Keratinocyte (primary cell): ENCODE data around the gene FBN1.

Experiments
- EZH2 ChIP-seq: IDR thresholded peaks from one replicate; pipeline ENCODE4 v1.6.1; 2012; ENCODE audit warnings: inconsistent platforms, mild to moderate bottlenecking, low read length, moderate library complexity
- TF ChIP-seq, protein P1 (sequence below), 3 experiments: IDR thresholded peaks in 1 of 3; conservative IDR thresholded peaks in 1 of 3; optimal IDR thresholded peaks in 1 of 3; 2 replicates in 2 of 3; 3 replicates in 1 of 3; pipeline versions ENCODE3 to v1.5.1; 2011; ENCODE audit warnings: low read length in 3 of 3, mild to moderate bottlenecking in 3 of 3, moderate library complexity in 2 of 3, control low read depth in 1 of 3, inconsistent platforms in 1 of 3; ENCODE audit not compliant: insufficient read depth in 2 of 3; ENCODE audit errors: extremely low read depth in 1 of 3

DNA sequence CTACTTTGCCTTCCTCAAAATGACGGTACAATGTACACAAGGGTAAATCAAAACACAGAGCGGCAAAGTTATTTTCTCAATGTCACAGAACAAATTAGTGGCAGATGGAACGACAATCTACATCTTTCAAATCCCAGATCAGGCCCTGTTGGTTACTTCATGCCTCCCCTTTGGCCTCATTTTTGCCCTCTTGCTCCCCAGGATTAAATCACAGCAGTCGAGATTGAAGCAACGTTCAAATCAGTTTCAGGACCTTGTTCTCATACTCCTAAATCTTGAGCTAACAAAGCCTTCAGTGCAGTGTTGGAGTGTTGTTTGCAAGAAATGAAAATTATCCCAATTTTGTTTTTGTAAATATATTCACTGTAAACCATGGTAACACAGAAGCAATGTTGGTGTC, 91.4 kb downstream of the FBN1 start:
- TF ChIP-seq, protein P1, sequence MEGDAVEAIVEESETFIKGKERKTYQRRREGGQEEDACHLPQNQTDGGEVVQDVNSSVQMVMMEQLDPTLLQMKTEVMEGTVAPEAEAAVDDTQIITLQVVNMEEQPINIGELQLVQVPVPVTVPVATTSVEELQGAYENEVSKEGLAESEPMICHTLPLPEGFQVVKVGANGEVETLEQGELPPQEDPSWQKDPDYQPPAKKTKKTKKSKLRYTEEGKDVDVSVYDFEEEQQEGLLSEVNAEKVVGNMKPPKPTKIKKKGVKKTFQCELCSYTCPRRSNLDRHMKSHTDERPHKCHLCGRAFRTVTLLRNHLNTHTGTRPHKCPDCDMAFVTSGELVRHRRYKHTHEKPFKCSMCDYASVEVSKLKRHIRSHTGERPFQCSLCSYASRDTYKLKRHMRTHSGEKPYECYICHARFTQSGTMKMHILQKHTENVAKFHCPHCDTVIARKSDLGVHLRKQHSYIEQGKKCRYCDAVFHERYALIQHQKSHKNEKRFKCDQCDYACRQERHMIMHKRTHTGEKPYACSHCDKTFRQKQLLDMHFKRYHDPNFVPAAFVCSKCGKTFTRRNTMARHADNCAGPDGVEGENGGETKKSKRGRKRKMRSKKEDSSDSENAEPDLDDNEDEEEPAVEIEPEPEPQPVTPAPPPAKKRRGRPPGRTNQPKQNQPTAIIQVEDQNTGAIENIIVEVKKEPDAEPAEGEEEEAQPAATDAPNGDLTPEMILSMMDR (optimal IDR thresholded peaks at IDR 0.05 in 1 of 3, IDR thresholded peaks at IDR 0.05 in 1 of 3, conservative IDR thresholded peaks at IDR 0.05 in 1 of 3; ENCODE audit: extremely low read depth in 1 of 3, insufficient read depth in 2 of 3, low read length in 3 of 3): no peak
- no peak for TF ChIP-seq EZH2
